ENCODE data around the gene OCA2.

OCA2 gene

GRCh38 chr15:27746401-27746955 lies 352.6 kb downstream of the OCA2 start:
- no peaks in the 10 kb centered on the region for H3K36me3 ChIP-seq (ENCODE audit: control insufficient read depth, insufficient read depth, low read length)
- H3K27ac ChIP-seq (ENCODE audit: low read depth, low read length): no peak overlapping the region
- no peak overlapping the region for H3K4me3 ChIP-seq (ENCODE audit: low read length)
- no peak overlapping the region for H3K9ac ChIP-seq (ENCODE audit: low read length)
- no peaks in the 10 kb centered on the region for H3K4me1 ChIP-seq (ENCODE audit: control insufficient read depth, insufficient read depth, low read length)
- H3K27me3 ChIP-seq (ENCODE audit: control insufficient read depth, insufficient read depth, low read length): no peaks in the 10 kb centered on the region

GRCh38 chr15:27744641-27745040 lies 354.5 kb downstream of the OCA2 start:
- Histone ChIP-seq H3K9ac (ENCODE audit: low read length) (no peak overlapping the region), H3K36me3 (ENCODE audit: control insufficient read depth, insufficient read depth, low read length) (no peaks in the 10 kb centered on the region), H3K27ac (ENCODE audit: low read depth, low read length) (no peak overlapping the region), H3K4me3 (ENCODE audit: low read length) (no peak overlapping the region), H3K4me1 (ENCODE audit: control insufficient read depth, insufficient read depth, low read length) (no peaks in the 10 kb centered on the region), H3K27me3 (ENCODE audit: control insufficient read depth, insufficient read depth, low read length) (no peaks in the 10 kb centered on the region)

GRCh38 chr15:27743638-27744037 lies 355.5 kb downstream of the OCA2 start:
- Histone ChIP-seq H3K9ac (ENCODE audit: low read length) (no peak overlapping the region), H3K36me3 (ENCODE audit: control insufficient read depth, insufficient read depth, low read length) (no peaks in the 10 kb centered on the region), H3K4me3 (ENCODE audit: low read length) (no peak overlapping the region), H3K4me1 (ENCODE audit: control insufficient read depth, insufficient read depth, low read length) (no peaks in the 10 kb centered on the region), H3K27me3 (ENCODE audit: control insufficient read depth, insufficient read depth, low read length) (no peaks in the 10 kb centered on the region), H3K27ac (ENCODE audit: low read depth, low read length) (no peak overlapping the region)

GRCh38 chr15:27742751-27743477 lies 356.2 kb downstream of the OCA2 start:
- Histone ChIP-seq H3K27ac (ENCODE audit: low read depth, low read length) (no peak overlapping the region), H3K27me3 (ENCODE audit: control insufficient read depth, insufficient read depth, low read length) (no peaks in the 10 kb centered on the region), H3K4me1 (ENCODE audit: control insufficient read depth, insufficient read depth, low read length) (no peaks in the 10 kb centered on the region), H3K36me3 (ENCODE audit: control insufficient read depth, insufficient read depth, low read length) (no peaks in the 10 kb centered on the region), H3K9ac (ENCODE audit: low read length) (no peak overlapping the region), H3K4me3 (ENCODE audit: low read length) (no peak overlapping the region)

GRCh38 chr15:27741226-27741860 lies 357.8 kb downstream of the OCA2 start:
- Histone ChIP-seq H3K4me1 (ENCODE audit: control insufficient read depth, insufficient read depth, low read length) (no peaks in the 10 kb centered on the region), H3K27me3 (ENCODE audit: control insufficient read depth, insufficient read depth, low read length) (no peaks in the 10 kb centered on the region), H3K27ac (ENCODE audit: low read depth, low read length) (no peak overlapping the region), H3K36me3 (ENCODE audit: control insufficient read depth, insufficient read depth, low read length) (no peaks in the 10 kb centered on the region), H3K9ac (ENCODE audit: low read length) (no peak overlapping the region), H3K4me3 (ENCODE audit: low read length) (no peak overlapping the region)

GRCh38 chr15:27734785-27735495 lies 364.2 kb downstream of the OCA2 start:
- H3K9ac ChIP-seq (ENCODE audit: low read length): no peak overlapping the region
- H3K4me3 ChIP-seq (ENCODE audit: low read length): no peak overlapping the region

GRCh38 chr15:27731776-27732175 lies 367.3 kb downstream of the OCA2 start:
- H3K9ac ChIP-seq (ENCODE audit: low read length): no peak overlapping the region
- H3K4me3 ChIP-seq (ENCODE audit: low read length): no peak overlapping the region
- H3K36me3 ChIP-seq (ENCODE audit: control insufficient read depth, insufficient read depth, low read length): no peaks in the 10 kb centered on the region
- no peaks in the 10 kb centered on the region for H3K27me3 ChIP-seq (ENCODE audit: control insufficient read depth, insufficient read depth, low read length)
- H3K27ac ChIP-seq (ENCODE audit: low read depth, low read length): no peak overlapping the region
- H3K4me1 ChIP-seq (ENCODE audit: control insufficient read depth, insufficient read depth, low read length): no peaks in the 10 kb centered on the region

More at GRCh38 chr15:27734785-27735495, 364.2 kb downstream of the OCA2 start:
- H3K27ac ChIP-seq (ENCODE audit: low read depth, low read length): no peak overlapping the region
- no peaks in the 10 kb centered on the region for H3K27me3 ChIP-seq (ENCODE audit: control insufficient read depth, insufficient read depth, low read length)
- no peaks in the 10 kb centered on the region for H3K36me3 ChIP-seq (ENCODE audit: control insufficient read depth, insufficient read depth, low read length)
- no peaks in the 10 kb centered on the region for H3K4me1 ChIP-seq (ENCODE audit: control insufficient read depth, insufficient read depth, low read length)

GRCh38 chr15:27730868-27731267 lies 368.2 kb downstream of the OCA2 start:
- H3K4me1 ChIP-seq (ENCODE audit: control insufficient read depth, insufficient read depth, low read length): no peaks in the 10 kb centered on the region
- no peak overlapping the region for H3K4me3 ChIP-seq (ENCODE audit: low read length)
- H3K27ac ChIP-seq (ENCODE audit: low read depth, low read length): no peak overlapping the region
- no peak overlapping the region for H3K9ac ChIP-seq (ENCODE audit: low read length)
- no peaks in the 10 kb centered on the region for H3K27me3 ChIP-seq (ENCODE audit: control insufficient read depth, insufficient read depth, low read length)
- no peaks in the 10 kb centered on the region for H3K36me3 ChIP-seq (ENCODE audit: control insufficient read depth, insufficient read depth, low read length)

- Histone ChIP-seq H3K36me3 (ENCODE audit: control insufficient read depth, insufficient read depth, low read length) (no peaks in the 10 kb centered on the region), H3K9ac (ENCODE audit: low read length) (no peak overlapping the region), H3K27ac (ENCODE audit: low read depth, low read length) (no peak overlapping the region), H3K27me3 (ENCODE audit: control insufficient read depth, insufficient read depth, low read length) (no peaks in the 10 kb centered on the region), H3K4me1 (ENCODE audit: control insufficient read depth, insufficient read depth, low read length) (no peaks in the 10 kb centered on the region), H3K4me3 (ENCODE audit: low read length) (no peak overlapping the region)
Observed at GRCh38 chr15:27725731-27726130, 373.4 kb downstream of the OCA2 start.

GRCh38 chr15:27723821-27724220 lies 375.3 kb downstream of the OCA2 start:
- no peak overlapping the region for H3K9ac ChIP-seq (ENCODE audit: low read length)
- no peaks in the 10 kb centered on the region for H3K27me3 ChIP-seq (ENCODE audit: control insufficient read depth, insufficient read depth, low read length)
- no peak overlapping the region for H3K27ac ChIP-seq (ENCODE audit: low read depth, low read length)
- no peaks in the 10 kb centered on the region for H3K36me3 ChIP-seq (ENCODE audit: control insufficient read depth, insufficient read depth, low read length)
- H3K4me1 ChIP-seq (ENCODE audit: control insufficient read depth, insufficient read depth, low read length): no peaks in the 10 kb centered on the region
- no peak overlapping the region for H3K4me3 ChIP-seq (ENCODE audit: low read length)

- no peak overlapping the region for H3K9ac ChIP-seq (ENCODE audit: low read length)
- H3K4me1 ChIP-seq (ENCODE audit: control insufficient read depth, insufficient read depth, low read length): no peaks in the 10 kb centered on the region
- no peaks in the 10 kb centered on the region for H3K27me3 ChIP-seq (ENCODE audit: control insufficient read depth, insufficient read depth, low read length)
- H3K4me3 ChIP-seq (ENCODE audit: low read length): no peak overlapping the region
- H3K36me3 ChIP-seq (ENCODE audit: control insufficient read depth, insufficient read depth, low read length): no peaks in the 10 kb centered on the region
- no peak overlapping the region for H3K27ac ChIP-seq (ENCODE audit: low read depth, low read length)
Observed at GRCh38 chr15:27722102-27722501, 377.0 kb downstream of the OCA2 start.

- H3K36me3 ChIP-seq (ENCODE audit: control insufficient read depth, insufficient read depth, low read length): no peaks in the 10 kb centered on the region
- no peak overlapping the region for H3K27ac ChIP-seq (ENCODE audit: low read depth, low read length)
- no peaks in the 10 kb centered on the region for H3K27me3 ChIP-seq (ENCODE audit: control insufficient read depth, insufficient read depth, low read length)
- H3K4me3 ChIP-seq (ENCODE audit: low read length): no peak overlapping the region
- H3K4me1 ChIP-seq (ENCODE audit: control insufficient read depth, insufficient read depth, low read length): no peaks in the 10 kb centered on the region
- no peak overlapping the region for H3K9ac ChIP-seq (ENCODE audit: low read length)
Observed at GRCh38 chr15:27714675-27715074, 384.4 kb downstream of the OCA2 start.
